Colonic mucosa (tissue), 4 donors: ENCODE measurements around the gene DND1. TPM values are rescaled to one million over a fixed set of nuclear protein-coding genes. Genes with fewer than 3 reads are reported as not detected.

Experiments used
- DNase-seq: peaks from one replicate; pipeline ENCODE4 v3.0.0-alpha.2; 2020
- H3K27ac ChIP-seq: fragments of 200-600 bp; one replicate; pipeline ENCODE4 v1.8.0; 2021
- H3K27me3 ChIP-seq: fragments of 200-600 bp; one replicate; pipeline ENCODE4 v1.8.0; 2021
- H3K36me3 ChIP-seq: fragments of 200-600 bp; one replicate; pipeline ENCODE4 v1.8.0; 2021
- H3K4me1 ChIP-seq: fragments of 200-600 bp; one replicate; pipeline ENCODE4 v1.8.0; 2021; ENCODE audit warnings: mild to moderate bottlenecking
- H3K4me3 ChIP-seq: fragments of 200-600 bp; one replicate; pipeline ENCODE4 v1.8.0; 2021
- H3K9ac ChIP-seq, 2 donors: one replicate each; pipeline ENCODE4 v1.7.0; 2013; ENCODE audit warnings: control low read depth in 2 of 2, low read depth in 2 of 2, low read length in 2 of 2
- H3K9me3 ChIP-seq: fragments of 200-600 bp; one replicate; pipeline ENCODE4 v1.8.0; 2021
- CTCF ChIP-seq: fragments of 200-600 bp; IDR thresholded peaks from one replicate; pipeline ENCODE4 v1.8.0; 2022; ENCODE audit warnings: antibody characterized with exemption, mild to moderate bottlenecking
- intact Hi-C: fragments of 100-400 bp; cut with DNase I; formaldehyde crosslinking; loops from one replicate; pipeline ENCODE4 v1.14.1; 2022
- total RNA-seq, 2 donors: library from RNA; stranded (reverse); fragmentation: NEBNext Ultra II Directional in 1 of 2; extraction: Animal tissue kit (Norgen Biotek cat#: 25700) in 1 of 2; gene quantifications; one replicate each; pipeline ENCODE4 v1.2.1, GENCODE V29; 2021
- donor health status: healthy.
- donor health status: DM: no; HTN: no; CAD: no.
- donor health status: DM: no; HTN: no; CAD: no.

DND1 gene
- total RNA-seq, 2 donors from 2014 or later: 0.16 to 0.89 TPM

GRCh38 chr5:140694276-140694675, 20.9 kb upstream of the DND1 start:
- no peak for DNase-seq
- no peak overlapping the region for H3K9ac ChIP-seq
- no peaks in the 10 kb centered on the region for H3K27me3 ChIP-seq
- intact Hi-C loops: loop anchor here (10.0 kb wide), 1 partner anchor 49 kb away; the partner anchor contains the start of genes IK and NDUFA2
- TF ChIP-seq CTCF: no peak
- peaks cover 21% of the 10 kb centered on the region for H3K36me3 ChIP-seq
- H3K9me3 ChIP-seq: no peaks in the 10 kb centered on the region
- H3K4me3 ChIP-seq: no peak overlapping the region
- no peaks in the 10 kb centered on the region for H3K4me1 ChIP-seq
- no peak overlapping the region for H3K27ac ChIP-seq

GRCh38 chr5:140690941-140691924, 17.9 kb upstream of the DND1 start, which contains the start of the genes HARS1 and HARS2:
TSS of gene HARS1 (minus strand) at chr5:140691370. CDS start at chr5:140691304, 66 bp downstream.
TSS of gene HARS2 (plus strand) at chr5:140691455. CDS start at chr5:140691649, 194 bp downstream.
- Histone ChIP-seq H3K27ac (peak within 1 kb of the TSS; percentile 93), H3K4me3 (peak within 1 kb of the TSS; percentile 88), H3K27me3 (no peaks in the 10 kb centered on the region), H3K9ac (peak within 1 kb of the TSS; percentile 79 to 95), H3K36me3 (peaks cover 7% of the 10 kb centered on the region), H3K4me1 (no peaks in the 10 kb centered on the region), H3K9me3 (no peaks in the 10 kb centered on the region)
- intact Hi-C loops: loop anchor here (2.0 to 10.0 kb wide), 2 partner anchors 26 to 46 kb away; partner anchors contain the start of genes IK, NDUFA2 and WDR55
- TF ChIP-seq CTCF: no peak
- DNase-seq: peak; percentile 95

- H3K4me3 ChIP-seq: peak overlapping the region; percentile 88
- H3K27me3 ChIP-seq: no peaks in the 10 kb centered on the region
- peak overlapping the region; percentile 79 to 95 for H3K9ac ChIP-seq
- no peak for TF ChIP-seq CTCF
- peaks cover 5% of the 10 kb centered on the region for H3K36me3 ChIP-seq
- no peaks in the 10 kb centered on the region for H3K4me1 ChIP-seq
- intact Hi-C loops: loop anchor here (2.0 to 10.0 kb wide), 2 partner anchors 26 to 46 kb away; partner anchors contain the start of genes IK, NDUFA2 and WDR55
- H3K9me3 ChIP-seq: no peaks in the 10 kb centered on the region
- H3K27ac ChIP-seq: peak overlapping the region; percentile 93
- no peak for DNase-seq
These were observed 17.1 kb upstream of the DND1 start for GRCh38 chr5:140690376-140690932.

- Histone ChIP-seq H3K27me3 (no peaks in the 10 kb centered on the region), H3K27ac (no peak overlapping the region), H3K4me3 (no peak overlapping the region), H3K4me1 (no peaks in the 10 kb centered on the region), H3K9ac (no peak overlapping the region), H3K36me3 (peaks cover 5% of the 10 kb centered on the region), H3K9me3 (no peaks in the 10 kb centered on the region)
- no peak for TF ChIP-seq CTCF
- DNase-seq: no peak
- intact Hi-C loops: no loop called here
These were observed 5.6 kb upstream of the DND1 start for GRCh38 chr5:140678993-140679392.

GRCh38 chr5:140677947-140678346, 4.6 kb upstream of the DND1 start:
- TF ChIP-seq CTCF: no peak
- H3K9me3 ChIP-seq: no peaks in the 10 kb centered on the region
- no peak overlapping the region for H3K27ac ChIP-seq
- intact Hi-C loops: no loop called here
- no peak for DNase-seq
- no peaks in the 10 kb centered on the region for H3K27me3 ChIP-seq
- H3K4me3 ChIP-seq: no peak overlapping the region
- no peaks in the 10 kb centered on the region for H3K4me1 ChIP-seq
- H3K36me3 ChIP-seq: peaks cover 5% of the 10 kb centered on the region
- H3K9ac ChIP-seq: no peak overlapping the region
